ENCODE results near the gene RPIA. TPM values are rescaled to one million over a fixed set of nuclear protein-coding genes. Genes with fewer than 3 reads are reported as not detected.

RPIA gene
- total and polyA plus RNA-seq, 4 donors, result 16.8 to 25.3 (median 18.4) TPM

GRCh38 chr2:88696611-88697010 is 5.1 kb downstream of the RPIA start:
- Histone ChIP-seq H3K27ac (ENCODE audit: low read depth in 1 of 2, low read length in 1 of 2) (no peak overlapping the region), H3K36me3 (ENCODE audit: control insufficient read depth in 4 of 4, insufficient read depth in 4 of 4, low read length in 4 of 4) (peaks cover 4 to 12% (median 8%) of the 10 kb centered on the region in 4 donors), H3K9me3 (ENCODE audit: control insufficient read depth in 4 of 4, insufficient read depth in 3 of 4, low read length in 3 of 4) (no peaks in the 10 kb centered on the region), H3K4me3 (no peak overlapping the region), H3K27me3 (ENCODE audit: control insufficient read depth in 3 of 3, insufficient read depth in 3 of 3, low read length in 2 of 3) (no peaks in the 10 kb centered on the region), H3K9ac (ENCODE audit: insufficient read depth in 1 of 2, low read length in 2 of 2) (no peak overlapping the region), H3K4me1 (ENCODE audit: control insufficient read depth in 5 of 5, insufficient read depth in 5 of 5, low read length in 5 of 5) (peaks cover 3 to 10% (median 6%) of the 10 kb centered on the region in 5 donors)
- 92 to 96% methylated on average over 3 of the region's 3 CpGs for WGBS, 2 donors
- no peak for TF ChIP-seq CTCF (IDR thresholded peaks at IDR 0.05; ENCODE audit: control extremely low read depth, extremely low read depth)
- ATAC-seq (ENCODE audit: insufficient read depth, low FRiP score), result no peak
- no peak for DNase-seq

- Histone ChIP-seq H3K27me3 (ENCODE audit: control insufficient read depth in 3 of 3, insufficient read depth in 3 of 3, low read length in 2 of 3) (no peaks in the 10 kb centered on the region), H3K9ac (ENCODE audit: insufficient read depth in 1 of 2, low read length in 2 of 2) (no peak overlapping the region), H3K9me3 (ENCODE audit: control insufficient read depth in 4 of 4, insufficient read depth in 3 of 4, low read length in 3 of 4) (no peaks in the 10 kb centered on the region), H3K4me1 (ENCODE audit: control insufficient read depth in 5 of 5, insufficient read depth in 5 of 5, low read length in 5 of 5) (peaks cover 3 to 10% (median 4%) of the 10 kb centered on the region in 5 donors), H3K27ac (ENCODE audit: low read depth in 1 of 2, low read length in 1 of 2) (no peak overlapping the region), H3K4me3 (no peak overlapping the region), H3K36me3 (ENCODE audit: control insufficient read depth in 4 of 4, insufficient read depth in 4 of 4, low read length in 4 of 4) (peaks cover 4 to 16% (median 9%) of the 10 kb centered on the region in 4 donors)
- DNase-seq, result no peak
- 35 to 68% methylated on average over 3 of the region's 3 CpGs for WGBS, 2 donors
- ATAC-seq (ENCODE audit: insufficient read depth, low FRiP score), result no peak
- TF ChIP-seq CTCF (IDR thresholded peaks at IDR 0.05; ENCODE audit: control extremely low read depth, extremely low read depth), result no peak
These were observed 6.0 kb downstream of the RPIA start for GRCh38 chr2:88697370-88698026.

GRCh38 chr2:88698027-88698413 is 6.5 kb downstream of the RPIA start:
- Histone ChIP-seq H3K36me3 (ENCODE audit: control insufficient read depth in 4 of 4, insufficient read depth in 4 of 4, low read length in 4 of 4) (peaks cover 4 to 19% (median 13%) of the 10 kb centered on the region in 4 donors), H3K27ac (ENCODE audit: low read depth in 1 of 2, low read length in 1 of 2) (no peak overlapping the region), H3K27me3 (ENCODE audit: control insufficient read depth in 3 of 3, insufficient read depth in 3 of 3, low read length in 2 of 3) (no peaks in the 10 kb centered on the region), H3K9me3 (ENCODE audit: control insufficient read depth in 4 of 4, insufficient read depth in 3 of 4, low read length in 3 of 4) (no peaks in the 10 kb centered on the region), H3K9ac (ENCODE audit: insufficient read depth in 1 of 2, low read length in 2 of 2) (no peak overlapping the region), H3K4me3 (no peak overlapping the region), H3K4me1 (ENCODE audit: control insufficient read depth in 5 of 5, insufficient read depth in 5 of 5, low read length in 5 of 5) (peaks cover 0 to 7% (median 0%) of the 10 kb centered on the region in 5 donors)
- no peak for TF ChIP-seq CTCF (IDR thresholded peaks at IDR 0.05; ENCODE audit: control extremely low read depth, extremely low read depth)
- 42 to 66% methylated on average over 2 of the region's 2 CpGs for WGBS, 2 donors
- ATAC-seq (ENCODE audit: insufficient read depth, low FRiP score), result no peak
- peak in 1 of 3 donors; percentile 5 for DNase-seq
